ENCODE measurements around the gene EOLA1.

GRCh38 chrX:149495573-149496071, 45.2 kb upstream of the EOLA1 start:
- TF ChIP-seq, protein P1, sequence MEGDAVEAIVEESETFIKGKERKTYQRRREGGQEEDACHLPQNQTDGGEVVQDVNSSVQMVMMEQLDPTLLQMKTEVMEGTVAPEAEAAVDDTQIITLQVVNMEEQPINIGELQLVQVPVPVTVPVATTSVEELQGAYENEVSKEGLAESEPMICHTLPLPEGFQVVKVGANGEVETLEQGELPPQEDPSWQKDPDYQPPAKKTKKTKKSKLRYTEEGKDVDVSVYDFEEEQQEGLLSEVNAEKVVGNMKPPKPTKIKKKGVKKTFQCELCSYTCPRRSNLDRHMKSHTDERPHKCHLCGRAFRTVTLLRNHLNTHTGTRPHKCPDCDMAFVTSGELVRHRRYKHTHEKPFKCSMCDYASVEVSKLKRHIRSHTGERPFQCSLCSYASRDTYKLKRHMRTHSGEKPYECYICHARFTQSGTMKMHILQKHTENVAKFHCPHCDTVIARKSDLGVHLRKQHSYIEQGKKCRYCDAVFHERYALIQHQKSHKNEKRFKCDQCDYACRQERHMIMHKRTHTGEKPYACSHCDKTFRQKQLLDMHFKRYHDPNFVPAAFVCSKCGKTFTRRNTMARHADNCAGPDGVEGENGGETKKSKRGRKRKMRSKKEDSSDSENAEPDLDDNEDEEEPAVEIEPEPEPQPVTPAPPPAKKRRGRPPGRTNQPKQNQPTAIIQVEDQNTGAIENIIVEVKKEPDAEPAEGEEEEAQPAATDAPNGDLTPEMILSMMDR (conservative IDR thresholded peaks at IDR 0.05; ENCODE audit: low read depth in 2 of 2) = no peak
- TF ChIP-seq POLR2AphosphoS5 (IDR thresholded peaks at IDR 0.05; ENCODE audit: low read depth) (no peak), NANOG (IDR thresholded peaks at IDR 0.05; ENCODE audit: borderline replicate concordance) (no peak), JUNB (IDR thresholded peaks at IDR 0.05; ENCODE audit: unreplicated experiment) (no peak), EZH2 (IDR thresholded peaks at IDR 0.05; ENCODE audit: low read depth, unreplicated experiment) (no peak), REST (IDR thresholded peaks at IDR 0.05; ENCODE audit: unreplicated experiment) (no peak), STAT1 (IDR thresholded peaks at IDR 0.05; ENCODE audit: unreplicated experiment) (no peak), EZH2phosphoT487 (IDR thresholded peaks at IDR 0.05; ENCODE audit: unreplicated experiment) (no peak), CREB1 (CRISPR knock-in tag; IDR thresholded peaks at IDR 0.05; ENCODE audit: low read depth) (no peak), ZNF331 (CRISPR knock-in tag; IDR thresholded peaks at IDR 0.05; ENCODE audit: low read depth) (no peak)
- TF ChIP-seq, protein P2, sequence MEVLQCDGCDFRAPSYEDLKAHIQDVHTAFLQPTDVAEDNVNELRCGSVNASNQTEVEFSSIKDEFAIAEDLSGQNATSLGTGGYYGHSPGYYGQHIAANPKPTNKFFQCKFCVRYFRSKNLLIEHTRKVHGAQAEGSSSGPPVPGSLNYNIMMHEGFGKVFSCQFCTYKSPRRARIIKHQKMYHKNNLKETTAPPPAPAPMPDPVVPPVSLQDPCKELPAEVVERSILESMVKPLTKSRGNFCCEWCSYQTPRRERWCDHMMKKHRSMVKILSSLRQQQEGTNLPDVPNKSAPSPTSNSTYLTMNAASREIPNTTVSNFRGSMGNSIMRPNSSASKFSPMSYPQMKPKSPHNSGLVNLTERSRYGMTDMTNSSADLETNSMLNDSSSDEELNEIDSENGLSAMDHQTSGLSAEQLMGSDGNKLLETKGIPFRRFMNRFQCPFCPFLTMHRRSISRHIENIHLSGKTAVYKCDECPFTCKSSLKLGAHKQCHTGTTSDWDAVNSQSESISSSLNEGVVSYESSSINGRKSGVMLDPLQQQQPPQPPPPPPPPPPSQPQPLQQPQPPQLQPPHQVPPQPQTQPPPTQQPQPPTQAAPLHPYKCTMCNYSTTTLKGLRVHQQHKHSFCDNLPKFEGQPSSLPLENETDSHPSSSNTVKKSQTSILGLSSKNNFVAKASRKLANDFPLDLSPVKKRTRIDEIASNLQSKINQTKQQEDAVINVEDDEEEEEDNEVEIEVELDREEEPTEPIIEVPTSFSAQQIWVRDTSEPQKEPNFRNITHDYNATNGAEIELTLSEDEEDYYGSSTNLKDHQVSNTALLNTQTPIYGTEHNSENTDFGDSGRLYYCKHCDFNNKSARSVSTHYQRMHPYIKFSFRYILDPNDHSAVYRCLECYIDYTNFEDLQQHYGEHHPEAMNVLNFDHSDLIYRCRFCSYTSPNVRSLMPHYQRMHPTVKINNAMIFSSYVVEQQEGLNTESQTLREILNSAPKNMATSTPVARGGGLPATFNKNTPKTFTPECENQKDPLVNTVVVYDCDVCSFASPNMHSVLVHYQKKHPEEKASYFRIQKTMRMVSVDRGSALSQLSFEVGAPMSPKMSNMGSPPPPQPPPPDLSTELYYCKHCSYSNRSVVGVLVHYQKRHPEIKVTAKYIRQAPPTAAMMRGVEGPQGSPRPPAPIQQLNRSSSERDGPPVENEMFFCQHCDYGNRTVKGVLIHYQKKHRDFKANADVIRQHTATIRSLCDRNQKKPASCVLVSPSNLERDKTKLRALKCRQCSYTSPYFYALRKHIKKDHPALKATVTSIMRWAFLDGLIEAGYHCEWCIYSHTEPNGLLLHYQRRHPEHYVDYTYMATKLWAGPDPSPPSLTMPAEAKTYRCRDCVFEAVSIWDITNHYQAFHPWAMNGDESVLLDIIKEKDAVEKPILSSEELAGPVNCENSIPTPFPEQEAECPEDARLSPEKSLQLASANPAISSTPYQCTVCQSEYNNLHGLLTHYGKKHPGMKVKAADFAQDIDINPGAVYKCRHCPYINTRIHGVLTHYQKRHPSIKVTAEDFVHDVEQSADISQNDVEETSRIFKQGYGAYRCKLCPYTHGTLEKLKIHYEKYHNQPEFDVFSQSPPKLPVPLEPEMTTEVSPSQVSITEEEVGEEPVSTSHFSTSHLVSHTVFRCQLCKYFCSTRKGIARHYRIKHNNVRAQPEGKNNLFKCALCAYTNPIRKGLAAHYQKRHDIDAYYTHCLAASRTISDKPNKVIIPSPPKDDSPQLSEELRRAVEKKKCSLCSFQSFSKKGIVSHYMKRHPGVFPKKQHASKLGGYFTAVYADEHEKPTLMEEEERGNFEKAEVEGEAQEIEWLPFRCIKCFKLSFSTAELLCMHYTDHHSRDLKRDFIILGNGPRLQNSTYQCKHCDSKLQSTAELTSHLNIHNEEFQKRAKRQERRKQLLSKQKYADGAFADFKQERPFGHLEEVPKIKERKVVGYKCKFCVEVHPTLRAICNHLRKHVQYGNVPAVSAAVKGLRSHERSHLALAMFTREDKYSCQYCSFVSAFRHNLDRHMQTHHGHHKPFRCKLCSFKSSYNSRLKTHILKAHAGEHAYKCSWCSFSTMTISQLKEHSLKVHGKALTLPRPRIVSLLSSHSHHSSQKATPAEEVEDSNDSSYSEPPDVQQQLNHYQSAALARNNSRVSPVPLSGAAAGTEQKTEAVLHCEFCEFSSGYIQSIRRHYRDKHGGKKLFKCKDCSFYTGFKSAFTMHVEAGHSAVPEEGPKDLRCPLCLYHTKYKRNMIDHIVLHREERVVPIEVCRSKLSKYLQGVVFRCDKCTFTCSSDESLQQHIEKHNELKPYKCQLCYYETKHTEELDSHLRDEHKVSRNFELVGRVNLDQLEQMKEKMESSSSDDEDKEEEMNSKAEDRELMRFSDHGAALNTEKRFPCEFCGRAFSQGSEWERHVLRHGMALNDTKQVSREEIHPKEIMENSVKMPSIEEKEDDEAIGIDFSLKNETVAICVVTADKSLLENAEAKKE (CRISPR knock-in tag; IDR thresholded peaks at IDR 0.05) = no peak
- TF ChIP-seq, protein P3, sequence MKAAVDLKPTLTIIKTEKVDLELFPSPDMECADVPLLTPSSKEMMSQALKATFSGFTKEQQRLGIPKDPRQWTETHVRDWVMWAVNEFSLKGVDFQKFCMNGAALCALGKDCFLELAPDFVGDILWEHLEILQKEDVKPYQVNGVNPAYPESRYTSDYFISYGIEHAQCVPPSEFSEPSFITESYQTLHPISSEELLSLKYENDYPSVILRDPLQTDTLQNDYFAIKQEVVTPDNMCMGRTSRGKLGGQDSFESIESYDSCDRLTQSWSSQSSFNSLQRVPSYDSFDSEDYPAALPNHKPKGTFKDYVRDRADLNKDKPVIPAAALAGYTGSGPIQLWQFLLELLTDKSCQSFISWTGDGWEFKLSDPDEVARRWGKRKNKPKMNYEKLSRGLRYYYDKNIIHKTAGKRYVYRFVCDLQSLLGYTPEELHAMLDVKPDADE (IDR thresholded peaks at IDR 0.05) = no peak

Data from GM23338 (cell line).